GM18870 (cell line): Measurements from ENCODE around the gene TNPO2.
"Not testable (repeated sequence)": the region's sequence is repeated elsewhere in the genome, so short reads cannot be mapped to it uniquely, and the experiment has no call there.

Source experiments
- ATAC-seq: cut with Tn5 transposase; IDR thresholded peaks from one replicate; pipeline ENCODE4 v1.9.1; 2021; ENCODE audit warnings: moderate library complexity; ENCODE audit not compliant: unreplicated experiment

Gene TNPO2

GRCh38 chr19:12706332-12706718, 17.4 kb downstream of the TNPO2 start:
- ATAC-seq, result no peak

GRCh38 chr19:12705654-12706331, 17.9 kb downstream of the TNPO2 start:
- no peak for ATAC-seq

DNA sequence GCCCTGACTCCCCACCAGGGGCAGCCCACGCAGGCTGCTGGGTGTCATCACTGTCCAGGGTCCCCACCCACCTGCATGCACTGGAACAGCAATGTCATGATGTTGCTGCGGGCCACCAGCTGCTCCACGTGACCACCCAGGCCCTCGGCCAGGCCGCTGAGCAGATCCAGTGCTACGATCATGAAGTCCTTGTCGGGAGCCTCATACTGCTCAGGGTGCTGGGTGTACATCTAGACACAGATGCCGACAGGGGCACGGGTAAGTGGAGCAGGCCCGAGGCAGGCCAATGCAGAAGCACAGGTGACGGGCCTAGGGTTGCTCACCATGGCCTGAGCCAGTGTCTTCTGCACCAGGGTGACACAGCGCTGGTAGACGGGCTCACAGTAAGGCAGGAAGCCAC, 18.6 kb downstream of the TNPO2 start:
- ATAC-seq, result no peak

GRCh38 chr19:12703046-12703445, 20.7 kb downstream of the TNPO2 start:
- no peak for ATAC-seq

DNA sequence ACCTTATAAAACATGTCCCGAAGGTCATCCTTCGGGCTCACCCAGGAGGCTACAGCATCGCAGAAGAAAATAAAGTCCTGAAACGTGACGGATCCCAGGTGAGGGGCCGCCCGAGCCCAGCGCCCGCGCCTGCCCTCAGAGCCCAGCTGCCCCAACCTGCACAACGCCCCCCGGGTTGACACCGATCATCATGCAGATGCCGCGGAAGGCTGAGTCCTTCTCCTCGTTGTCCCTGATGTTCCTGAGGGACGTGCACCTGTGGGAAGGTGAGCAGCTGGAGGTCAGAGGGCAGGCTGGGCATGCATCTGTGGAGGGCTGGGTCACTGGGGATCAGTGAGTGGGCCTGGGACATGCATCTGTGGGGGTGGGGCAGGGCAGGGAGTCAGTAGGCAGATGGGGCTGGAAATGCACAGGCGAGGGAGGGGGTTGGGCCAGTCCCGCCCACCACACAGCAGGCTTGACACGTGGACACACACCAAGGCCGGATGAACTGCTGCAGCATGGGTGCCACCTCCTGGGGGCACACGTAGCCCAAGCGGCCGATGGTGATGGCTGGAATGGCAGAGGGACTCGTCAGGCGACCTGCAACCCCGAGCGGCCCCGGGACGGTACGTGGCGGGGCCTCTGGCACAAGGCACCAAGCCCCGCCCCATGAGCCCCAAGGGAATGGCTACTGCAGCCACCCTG, 22.0 kb downstream of the TNPO2 start:
- no peak for ATAC-seq

GRCh38 chr19:12698138-12698537, 25.6 kb downstream of the TNPO2 start:
- ATAC-seq, result no peak

- ATAC-seq, result not testable (repeated sequence)
Measured at GRCh38 chr19:12697425-12697824, 26.3 kb downstream of the TNPO2 start.

DNA sequence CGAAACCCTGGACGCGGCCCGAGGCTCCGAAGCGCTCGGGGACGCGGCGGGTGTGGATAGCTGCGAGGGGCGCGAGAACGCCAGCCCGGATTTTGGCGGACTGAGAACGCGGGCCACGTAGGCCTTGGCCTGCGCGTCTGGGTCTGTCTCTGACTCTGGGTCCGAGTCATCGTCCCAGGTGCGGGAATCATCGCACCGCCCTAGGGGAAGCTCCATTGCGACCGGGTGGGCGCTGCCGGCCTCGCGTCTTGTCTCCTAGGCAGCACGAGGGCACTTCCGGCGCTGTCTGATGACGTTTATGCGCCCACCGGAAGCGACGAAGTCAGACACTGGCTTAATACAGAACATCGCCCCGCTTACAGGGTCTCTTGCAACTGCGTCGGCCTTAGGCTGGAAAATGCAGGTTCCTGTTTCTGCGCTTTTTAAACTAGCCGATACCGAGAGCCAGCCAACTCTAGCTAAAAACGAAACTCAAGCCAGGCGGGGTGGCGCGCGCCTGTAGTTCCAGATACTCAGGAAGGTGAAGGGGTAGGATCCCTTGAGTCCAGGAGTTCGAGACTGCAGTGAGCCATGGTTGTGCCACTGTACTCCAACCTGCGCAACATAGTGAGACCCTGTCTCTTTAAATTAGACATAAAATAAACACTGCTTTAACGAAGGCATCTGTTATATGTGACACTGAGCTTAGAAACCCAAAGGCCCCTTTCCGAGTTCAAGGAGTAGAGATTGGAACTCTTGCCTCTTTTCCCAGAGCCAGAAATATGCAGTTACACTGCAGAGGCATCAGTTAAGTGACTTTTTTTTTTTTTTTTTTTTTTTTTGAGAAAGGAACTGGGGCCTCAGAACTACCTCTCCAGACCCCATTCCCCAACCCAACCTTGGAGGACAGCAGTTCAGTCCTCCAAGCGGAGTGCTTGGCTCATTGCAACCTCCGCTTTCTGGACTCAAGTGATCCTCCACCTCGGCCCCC, 27.1 kb downstream of the TNPO2 start, which contains the start of gene FBXW9:
Gene FBXW9, minus strand, starts transcription at position 266 of the 970 bp plus-strand sequence. Its CDS starts 50 bp downstream, at position 216.
- ATAC-seq, result no peak

GRCh38 chr19:12695997-12696365, 27.8 kb downstream of the TNPO2 start:
- no peak for ATAC-seq

DNA sequence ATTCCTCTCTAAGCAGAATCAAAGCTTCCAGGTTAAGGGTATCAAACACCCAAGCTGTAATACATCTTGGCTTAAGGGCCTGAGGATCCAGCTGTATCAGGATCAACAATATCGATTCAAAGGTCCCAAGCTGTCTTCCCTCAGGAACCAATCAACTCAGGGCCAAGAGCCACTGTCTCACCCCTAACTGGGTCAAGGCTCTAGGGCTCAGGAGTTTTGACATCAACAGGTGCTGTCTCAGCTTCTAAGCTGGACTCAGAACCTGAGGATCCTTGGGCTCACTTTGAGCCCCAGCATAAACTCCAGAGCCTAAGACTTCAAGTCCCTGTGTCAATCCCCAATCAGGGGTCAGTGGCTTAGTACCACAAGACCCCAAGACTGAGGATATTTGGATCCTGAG, 28.2 kb downstream of the TNPO2 start:
- ATAC-seq, result no peak

GRCh38 chr19:12695096-12695495, 28.6 kb downstream of the TNPO2 start:
- no peak for ATAC-seq

- ATAC-seq, result no peak
Measured at GRCh38 chr19:12694641-12695040, 29.1 kb downstream of the TNPO2 start.

DNA sequence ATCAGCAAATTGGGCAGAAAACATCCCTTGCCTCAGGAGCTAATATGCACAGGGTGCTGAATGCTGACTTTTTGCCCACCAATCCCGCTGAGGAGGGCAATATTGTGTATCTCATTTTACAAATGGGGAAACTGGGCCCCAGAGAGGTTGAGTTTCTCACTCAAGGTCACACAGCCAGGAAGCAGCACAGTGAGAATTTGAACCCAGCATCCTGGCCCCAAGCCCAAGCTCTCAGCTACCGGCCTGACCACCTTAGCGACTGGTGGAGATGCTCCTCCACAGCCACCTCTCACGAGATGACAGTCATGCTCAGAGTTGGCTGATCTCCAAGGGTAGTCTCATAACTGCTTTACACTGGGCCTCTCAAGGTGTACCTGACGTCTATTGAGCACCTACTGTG, 30.8 kb downstream of the TNPO2 start:
- no peak for ATAC-seq

- ATAC-seq, result no peak
Measured at GRCh38 chr19:12689581-12690216, 34.0 kb downstream of the TNPO2 start.

- ATAC-seq, result no peak
Measured at GRCh38 chr19:12689012-12689411, 34.7 kb downstream of the TNPO2 start.

DNA sequence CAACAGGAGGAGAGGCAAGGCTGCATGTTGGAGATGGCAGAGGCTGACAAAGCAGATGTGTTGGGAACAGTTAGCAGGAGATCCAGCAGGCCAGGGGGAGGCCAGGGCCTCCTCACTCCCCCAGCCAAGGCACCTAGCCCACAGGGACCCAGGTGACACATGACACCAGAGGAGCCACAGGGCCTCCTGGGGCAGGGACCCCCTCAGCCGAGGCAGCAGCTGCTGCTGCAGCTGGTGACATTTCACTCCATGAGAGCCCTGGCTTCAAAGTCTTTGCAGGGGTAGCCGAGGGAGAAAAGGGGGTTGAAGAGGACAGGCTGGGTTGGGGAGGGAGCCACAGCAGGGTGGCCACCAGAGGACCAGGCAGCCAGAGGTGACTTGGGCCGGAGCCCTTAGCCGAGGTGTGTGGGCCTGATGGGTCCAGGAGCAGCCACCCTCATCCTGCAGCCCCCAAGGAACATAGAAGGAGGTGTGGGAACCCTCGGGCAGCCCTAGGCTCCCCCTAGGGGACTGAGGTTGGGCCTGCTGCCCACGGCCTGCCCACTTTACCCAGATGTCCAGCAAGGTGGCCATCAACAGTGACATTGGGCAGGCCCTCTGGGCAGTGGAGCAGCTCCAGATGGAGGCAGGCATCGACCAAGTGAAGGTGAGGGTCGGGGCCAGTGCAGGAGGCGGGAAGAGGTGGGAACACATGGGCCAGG, 36.1 kb downstream of the TNPO2 start, which contains the start of gene GNG14:
Gene GNG14, plus strand, starts transcription at position 503 of the 701 bp plus-strand sequence. Its CDS starts 51 bp downstream, at position 554.
- no peak for ATAC-seq

DNA sequence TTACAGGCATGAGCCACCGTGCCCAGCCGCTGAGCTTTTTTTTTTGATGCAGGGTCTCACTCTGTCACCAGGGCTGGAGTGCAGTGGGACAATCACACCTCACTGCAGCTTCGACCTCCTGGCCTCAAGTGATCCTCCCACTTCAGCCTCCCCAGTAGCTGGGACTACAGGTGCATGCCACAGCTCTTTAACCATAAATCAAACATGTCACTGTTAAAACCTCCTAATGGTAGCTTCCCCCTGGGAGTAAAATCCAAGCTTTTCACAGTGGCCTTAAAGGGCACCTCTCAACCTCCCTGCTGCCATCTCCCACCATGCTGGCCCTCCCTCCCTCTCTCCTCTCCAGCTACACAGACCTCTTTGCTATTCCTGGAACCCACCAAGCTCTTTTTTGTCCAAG, 37.9 kb downstream of the TNPO2 start:
- no peak for ATAC-seq

GRCh38 chr19:12681074-12681987, 42.4 kb downstream of the TNPO2 start, which contains the start of gene DHPS:
TSS of gene DHPS (minus strand) at chr19:12681880. CDS start at chr19:12681766, 114 bp downstream.
- ATAC-seq, result peak; percentile 65

GRCh38 chr19:12680034-12680433, 43.7 kb downstream of the TNPO2 start:
- ATAC-seq, result no peak
